ENCODE data around the gene ALMS1.

- TF ChIP-seq, protein P1, sequence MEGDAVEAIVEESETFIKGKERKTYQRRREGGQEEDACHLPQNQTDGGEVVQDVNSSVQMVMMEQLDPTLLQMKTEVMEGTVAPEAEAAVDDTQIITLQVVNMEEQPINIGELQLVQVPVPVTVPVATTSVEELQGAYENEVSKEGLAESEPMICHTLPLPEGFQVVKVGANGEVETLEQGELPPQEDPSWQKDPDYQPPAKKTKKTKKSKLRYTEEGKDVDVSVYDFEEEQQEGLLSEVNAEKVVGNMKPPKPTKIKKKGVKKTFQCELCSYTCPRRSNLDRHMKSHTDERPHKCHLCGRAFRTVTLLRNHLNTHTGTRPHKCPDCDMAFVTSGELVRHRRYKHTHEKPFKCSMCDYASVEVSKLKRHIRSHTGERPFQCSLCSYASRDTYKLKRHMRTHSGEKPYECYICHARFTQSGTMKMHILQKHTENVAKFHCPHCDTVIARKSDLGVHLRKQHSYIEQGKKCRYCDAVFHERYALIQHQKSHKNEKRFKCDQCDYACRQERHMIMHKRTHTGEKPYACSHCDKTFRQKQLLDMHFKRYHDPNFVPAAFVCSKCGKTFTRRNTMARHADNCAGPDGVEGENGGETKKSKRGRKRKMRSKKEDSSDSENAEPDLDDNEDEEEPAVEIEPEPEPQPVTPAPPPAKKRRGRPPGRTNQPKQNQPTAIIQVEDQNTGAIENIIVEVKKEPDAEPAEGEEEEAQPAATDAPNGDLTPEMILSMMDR (IDR thresholded peaks at IDR 0.05) = no peak
- TF ChIP-seq POLR2A (IDR thresholded peaks at IDR 0.05) = no peak
Measured at GRCh38 chr2:73536133-73536840, 150.7 kb downstream of the ALMS1 start.
